ENCODE data around the gene AHNAK. TPM values are rescaled to one million over a fixed set of nuclear protein-coding genes. Genes with fewer than 3 reads are reported as not detected.

Gene AHNAK
- polyA plus RNA-seq, 2 of the 4 experiments (the other 2 are of a cell fraction): 43.3 to 82.0 TPM

GRCh38 chr11:62508336-62509058 lies 38.1 kb downstream of the AHNAK start (continued):
- TF ChIP-seq RCOR1 (IDR thresholded peaks at IDR 0.05; ENCODE audit: low read depth, low read length): no peak
- peak; percentile 99 for TF ChIP-seq MAX (IDR thresholded peaks at IDR 0.05)
- TF ChIP-seq CBX8 (IDR thresholded peaks at IDR 0.05): no peak
- TF ChIP-seq ELK1 (IDR thresholded peaks at IDR 0.05; ENCODE audit: low read depth, low read length): no peak
- TF ChIP-seq ZFP36 (IDR thresholded peaks at IDR 0.05; ENCODE audit: borderline replicate concordance, partially characterized antibody): no peak
- TF ChIP-seq HES2 (IDR thresholded peaks at IDR 0.05): no peak
- TF ChIP-seq MYC (IDR thresholded peaks at IDR 0.05; ENCODE audit: borderline replicate concordance, low read length): peak; percentile 66; the same call in 1 of the 2 replicates
- no peak for TF ChIP-seq TP53 (CRISPR knock-in tag; IDR thresholded peaks at IDR 0.05)
- TF ChIP-seq CBX2 (IDR thresholded peaks at IDR 0.05; ENCODE audit: borderline replicate concordance, low read depth): no peak
- TF ChIP-seq E2F6 (IDR thresholded peaks at IDR 0.05; ENCODE audit: borderline replicate concordance, low read depth): peak; percentile 92
- peak; percentile 24; the same call in 1 of the 2 replicates for TF ChIP-seq USF2 (IDR thresholded peaks at IDR 0.05)
- peak; percentile 49 for TF ChIP-seq SMC3 (IDR thresholded peaks at IDR 0.05)
- peak; percentile 71; the same call in 1 of the 2 replicates for TF ChIP-seq ATOH8 (CRISPR knock-in tag; IDR thresholded peaks at IDR 0.05; ENCODE audit: low read depth)
- TF ChIP-seq KDM5A (IDR thresholded peaks at IDR 0.05): no peak
- TF ChIP-seq RNF2 (IDR thresholded peaks at IDR 0.05; ENCODE audit: borderline replicate concordance, low read depth): no peak
- no peak for TF ChIP-seq ZSCAN20 (CRISPR knock-in tag; IDR thresholded peaks at IDR 0.05)
- TF ChIP-seq CHD4 (IDR thresholded peaks at IDR 0.05; ENCODE audit: borderline replicate concordance): no peak
- peak; percentile 50 for TF ChIP-seq CTCF (IDR thresholded peaks at IDR 0.05)
- no peak for TF ChIP-seq HDAC2 (IDR thresholded peaks at IDR 0.05)
- peak; percentile 64; the same call in 1 of the 2 replicates for TF ChIP-seq RFX5 (IDR thresholded peaks at IDR 0.05)
- no peak for TF ChIP-seq JUNB (IDR thresholded peaks at IDR 0.05)
- TF ChIP-seq ZNF302 (CRISPR knock-in tag; IDR thresholded peaks at IDR 0.05): no peak
- TF ChIP-seq PHF8 (IDR thresholded peaks at IDR 0.05; ENCODE audit: borderline replicate concordance, low read depth): no peak
- no peak for TF ChIP-seq HOXB5 (CRISPR knock-in tag; IDR thresholded peaks at IDR 0.05)
- TF ChIP-seq ESRRA (IDR thresholded peaks at IDR 0.05; ENCODE audit: borderline replicate concordance, low read length): no peak
- TF ChIP-seq MAFK (IDR thresholded peaks at IDR 0.05; ENCODE audit: partially characterized antibody): peak; percentile 99
- TF ChIP-seq MAZ (IDR thresholded peaks at IDR 0.05; ENCODE audit: borderline replicate concordance, low read depth, low read length): no peak
- TF ChIP-seq RAD21 (conservative IDR thresholded peaks at IDR 0.05 in 1 of 2, IDR thresholded peaks at IDR 0.05 in 1 of 2): peak; percentile 22 to 47; a peak in 2 of 5 replicates
- TF ChIP-seq GATA3 (IDR thresholded peaks at IDR 0.05; ENCODE audit: borderline replicate concordance): peak; percentile 81
- TF ChIP-seq EP300 (IDR thresholded peaks at IDR 0.05): no peak

Data from A549 (cell line).